ENCODE results near the gene YIF1A. TPM values are rescaled to one million over a fixed set of nuclear protein-coding genes. Genes with fewer than 3 reads are reported as not detected.
A peak's percentile ranks its signal among the peaks of the same experiment; 100 is the strongest.
"Not testable (repeated sequence)": the region's sequence is repeated elsewhere in the genome, so short reads cannot be mapped to it uniquely, and the experiment has no call there.

Gene YIF1A
- polyA plus RNA-seq, 1 donor from 2014 or later, result 72.5 TPM

DNA sequence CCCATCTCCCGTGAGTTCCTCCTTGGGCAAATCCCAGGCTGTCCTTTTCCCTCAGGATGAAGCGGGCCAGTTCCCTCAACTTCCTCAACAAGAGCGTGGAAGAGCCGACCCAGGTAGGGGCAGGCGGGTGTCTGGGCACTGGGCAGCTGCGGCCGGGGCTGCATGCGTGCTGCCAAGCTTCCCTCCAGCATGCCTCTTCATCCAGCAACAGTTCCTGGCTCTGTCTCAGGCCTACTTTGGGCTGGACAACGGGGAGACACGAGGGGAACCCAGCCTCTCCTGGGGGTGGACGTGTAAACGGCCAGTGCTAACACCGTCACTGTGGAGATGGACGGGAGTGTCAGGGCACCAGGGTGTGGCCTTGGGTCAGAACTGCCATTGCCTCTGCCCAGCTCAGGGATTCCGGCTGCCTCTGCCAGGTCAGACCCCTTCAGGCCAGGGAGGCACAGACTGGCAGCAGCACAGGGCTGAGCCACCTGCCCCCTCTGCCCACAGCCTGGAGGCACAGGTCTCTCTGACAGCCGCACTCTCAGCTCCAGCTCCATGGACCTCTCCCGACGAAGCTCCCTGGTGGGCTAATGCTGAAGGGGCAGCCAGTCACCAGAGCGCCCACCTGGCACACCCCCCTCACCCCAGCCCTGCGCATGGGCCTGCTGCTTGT is 22.4 kb downstream of the YIF1A start:
- Mint-ChIP-seq H3K36me3 (no peaks in the 10 kb centered on the region), H3K4me1 (peaks cover 6 to 23% (median 17%) of the 10 kb centered on the region in 3 donors), H3K27ac (peak overlapping the region in 2 of 3 donors; percentile 96 to 97), H3K27me3 (no peaks in the 10 kb centered on the region), H3K9me3 (no peaks in the 10 kb centered on the region), H3K4me3 (peak overlapping the region in 1 of 4 donors; percentile 94)

DNA sequence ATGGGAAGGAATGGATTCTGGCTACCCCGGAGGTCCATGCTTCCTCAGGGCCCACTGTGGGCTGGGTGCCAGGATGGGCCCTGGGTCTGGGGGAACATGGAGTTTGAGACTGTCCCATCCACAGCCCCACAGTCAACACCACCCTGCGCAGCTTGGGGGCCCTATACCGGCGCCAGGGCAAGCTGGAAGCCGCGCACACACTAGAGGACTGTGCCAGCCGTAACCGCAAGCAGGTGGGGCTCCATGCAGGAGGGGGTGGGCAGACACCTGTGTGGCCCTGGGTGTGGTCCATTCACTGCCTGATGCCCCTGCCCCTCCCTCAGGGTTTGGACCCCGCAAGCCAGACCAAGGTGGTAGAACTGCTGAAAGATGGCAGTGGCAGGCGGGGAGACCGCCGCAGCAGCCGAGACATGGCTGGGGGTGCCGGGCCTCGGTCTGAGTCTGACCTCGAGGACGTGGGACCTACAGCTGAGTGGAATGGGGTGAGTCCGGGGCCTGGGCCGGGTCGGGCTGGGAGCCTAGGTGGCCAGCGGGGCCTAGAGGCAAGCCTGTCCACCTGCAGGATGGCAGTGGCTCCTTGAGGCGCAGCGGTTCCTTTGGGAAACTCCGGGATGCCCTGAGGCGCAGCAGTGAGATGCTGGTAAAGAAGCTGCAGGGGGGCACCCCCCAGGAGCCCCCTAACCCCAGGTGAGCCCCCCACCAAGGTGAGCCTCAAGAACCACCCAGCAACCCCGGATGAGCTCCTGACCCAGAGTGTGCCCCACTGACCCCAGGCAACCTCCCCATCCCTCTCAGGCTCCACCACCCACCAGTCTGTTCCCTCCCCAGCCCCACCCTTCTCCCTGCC is 23.2 kb downstream of the YIF1A start:
- Mint-ChIP-seq H3K36me3 (no peaks in the 10 kb centered on the region), H3K4me1 (peaks cover 6 to 23% (median 15%) of the 10 kb centered on the region in 3 donors), H3K27me3 (no peaks in the 10 kb centered on the region), H3K4me3 (no peak overlapping the region), H3K9me3 (no peaks in the 10 kb centered on the region), H3K27ac (no peak overlapping the region)

- Mint-ChIP-seq H3K4me1 (peaks cover 6 to 20% (median 16%) of the 10 kb centered on the region in 3 donors), H3K27ac (peak overlapping the region in 2 of 3 donors; percentile 37 to 81), H3K9me3 (no peaks in the 10 kb centered on the region), H3K27me3 (no peaks in the 10 kb centered on the region), H3K36me3 (no peaks in the 10 kb centered on the region), H3K4me3 (no peak overlapping the region)
Observed at GRCh38 chr11:66264914-66265313, 24.0 kb downstream of the YIF1A start.

GRCh38 chr11:66264383-66264782 is 24.6 kb downstream of the YIF1A start:
- Mint-ChIP-seq H3K4me3 (peak overlapping the region in 1 of 4 donors; percentile 34), H3K4me1 (peaks cover 9 to 15% (median 14%) of the 10 kb centered on the region in 3 donors), H3K27me3 (no peaks in the 10 kb centered on the region), H3K36me3 (no peaks in the 10 kb centered on the region), H3K27ac (peak overlapping the region in 2 of 3 donors; percentile 37 to 81), H3K9me3 (no peaks in the 10 kb centered on the region)

DNA sequence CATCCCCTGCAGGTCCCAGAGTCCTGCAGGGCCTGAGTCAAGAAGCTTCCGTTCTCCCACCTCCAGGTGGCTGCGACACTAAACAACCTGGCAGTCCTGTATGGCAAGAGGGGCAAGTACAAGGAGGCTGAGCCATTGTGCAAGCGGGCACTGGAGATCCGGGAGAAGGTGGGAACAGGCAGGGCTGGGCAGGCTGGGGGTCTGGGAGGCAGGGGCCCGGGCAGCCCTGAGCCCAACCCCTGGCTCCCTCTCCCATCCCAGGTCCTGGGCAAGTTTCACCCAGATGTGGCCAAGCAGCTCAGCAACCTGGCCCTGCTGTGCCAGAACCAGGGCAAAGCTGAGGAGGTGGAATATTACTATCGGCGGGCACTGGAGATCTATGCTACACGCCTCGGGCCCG is 25.2 kb downstream of the YIF1A start:
- Mint-ChIP-seq H3K36me3 (no peaks in the 10 kb centered on the region), H3K4me3 (peak overlapping the region in 1 of 4 donors; percentile 34), H3K4me1 (peaks cover 13 to 16% (median 15%) of the 10 kb centered on the region in 3 donors), H3K9me3 (no peaks in the 10 kb centered on the region), H3K27me3 (no peaks in the 10 kb centered on the region), H3K27ac (peak overlapping the region in 1 of 3 donors; percentile 37)

GRCh38 chr11:66263231-66263630 is 25.7 kb downstream of the YIF1A start:
- no peaks in the 10 kb centered on the region for H3K27me3 Mint-ChIP-seq
- H3K4me1 Mint-ChIP-seq, result peaks cover 10 to 16% (median 13%) of the 10 kb centered on the region in 3 donors
- H3K4me3 Mint-ChIP-seq, result peak overlapping the region in 1 of 4 donors; percentile 62
- peak overlapping the region in 1 of 3 donors; percentile 56 for H3K27ac Mint-ChIP-seq
- no peaks in the 10 kb centered on the region for H3K36me3 Mint-ChIP-seq
- no peaks in the 10 kb centered on the region for H3K9me3 Mint-ChIP-seq

- Mint-ChIP-seq H3K4me3 (peak overlapping the region in 1 of 4 donors; percentile 62), H3K27me3 (no peaks in the 10 kb centered on the region), H3K27ac (peak overlapping the region in 1 of 3 donors; percentile 56), H3K9me3 (no peaks in the 10 kb centered on the region), H3K36me3 (no peaks in the 10 kb centered on the region), H3K4me1 (peaks cover 7 to 16% (median 10%) of the 10 kb centered on the region in 3 donors)
Observed at GRCh38 chr11:66262696-66263095, 26.2 kb downstream of the YIF1A start.

- H3K27me3 Mint-ChIP-seq, result no peaks in the 10 kb centered on the region
- H3K27ac Mint-ChIP-seq, result peak overlapping the region in 1 of 3 donors; percentile 80
- peak overlapping the region in 2 of 4 donors; percentile 30 to 62 for H3K4me3 Mint-ChIP-seq
- no peaks in the 10 kb centered on the region for H3K36me3 Mint-ChIP-seq
- H3K9me3 Mint-ChIP-seq, result no peaks in the 10 kb centered on the region
- H3K4me1 Mint-ChIP-seq, result peaks cover 7 to 14% (median 8%) of the 10 kb centered on the region in 3 donors
Observed at GRCh38 chr11:66262191-66262590, 26.8 kb downstream of the YIF1A start.

GRCh38 chr11:66261578-66261977 is 27.4 kb downstream of the YIF1A start:
- no peaks in the 10 kb centered on the region for H3K27me3 Mint-ChIP-seq
- H3K27ac Mint-ChIP-seq, result peak overlapping the region in 2 of 3 donors; percentile 9 to 80
- H3K36me3 Mint-ChIP-seq, result no peaks in the 10 kb centered on the region
- H3K4me3 Mint-ChIP-seq, result peak overlapping the region in 1 of 4 donors; percentile 29
- H3K9me3 Mint-ChIP-seq, result no peaks in the 10 kb centered on the region
- peaks cover 10 to 17% (median 12%) of the 10 kb centered on the region in 3 donors for H3K4me1 Mint-ChIP-seq

DNA sequence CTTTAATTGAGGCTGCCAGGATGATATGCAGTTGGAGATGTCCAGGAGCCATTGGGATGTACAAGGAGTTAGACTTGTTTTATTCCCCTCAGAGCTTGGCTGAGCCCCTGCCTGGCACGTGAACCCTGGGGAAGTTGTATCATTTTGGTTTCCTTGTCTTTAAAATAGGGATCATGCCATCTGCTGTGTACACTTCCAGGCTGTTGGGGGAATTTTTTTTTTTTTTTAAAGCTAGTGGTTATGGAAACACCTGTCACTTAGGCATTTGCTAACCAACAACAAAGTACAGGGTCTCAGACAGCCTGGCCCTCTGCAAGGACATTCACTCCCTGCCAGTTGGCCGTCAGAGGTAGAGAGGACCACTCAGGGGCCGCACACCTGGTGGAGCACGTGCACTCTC is 29.0 kb downstream of the YIF1A start:
- H3K27me3 Mint-ChIP-seq, result no peaks in the 10 kb centered on the region
- peaks cover 12 to 20% (median 13%) of the 10 kb centered on the region in 3 donors for H3K4me1 Mint-ChIP-seq
- no peaks in the 10 kb centered on the region for H3K36me3 Mint-ChIP-seq
- peak overlapping the region in 2 of 4 donors; percentile 20 to 95 for H3K4me3 Mint-ChIP-seq
- no peaks in the 10 kb centered on the region for H3K9me3 Mint-ChIP-seq
- H3K27ac Mint-ChIP-seq, result peak overlapping the region in 2 of 3 donors; percentile 89 to 95

DNA sequence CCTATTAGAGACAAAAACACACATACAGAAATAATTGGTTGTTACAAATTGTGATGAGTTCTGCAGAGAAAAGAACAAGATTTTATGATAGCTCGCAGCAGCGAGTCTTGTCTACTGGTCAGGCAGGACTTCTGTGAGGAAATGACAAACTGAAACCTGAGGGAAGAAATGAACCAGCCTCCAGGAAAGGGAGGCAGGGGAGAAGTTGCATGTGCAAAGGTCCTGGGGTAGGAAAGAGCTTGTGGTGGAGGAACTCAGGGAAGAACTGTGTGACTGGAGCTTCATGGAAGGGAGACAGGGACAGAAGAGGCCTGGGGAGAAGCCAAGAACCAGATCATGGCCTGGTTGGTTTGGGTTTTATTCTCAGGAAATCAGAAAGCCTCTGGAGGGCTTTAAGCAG is 29.7 kb downstream of the YIF1A start:
- H3K36me3 Mint-ChIP-seq, result no peaks in the 10 kb centered on the region
- H3K27ac Mint-ChIP-seq, result peak overlapping the region in 2 of 3 donors; percentile 89 to 95
- no peaks in the 10 kb centered on the region for H3K9me3 Mint-ChIP-seq
- H3K27me3 Mint-ChIP-seq, result no peaks in the 10 kb centered on the region
- peak overlapping the region in 2 of 4 donors; percentile 76 to 95 for H3K4me3 Mint-ChIP-seq
- peaks cover 12 to 18% (median 13%) of the 10 kb centered on the region in 3 donors for H3K4me1 Mint-ChIP-seq

- Mint-ChIP-seq H3K9me3 (no peaks in the 10 kb centered on the region), H3K36me3 (no peaks in the 10 kb centered on the region), H3K27ac (peak overlapping the region; percentile 82 to 95 (median 86)), H3K4me1 (peaks cover 12 to 18% (median 13%) of the 10 kb centered on the region in 3 donors), H3K4me3 (peak overlapping the region; percentile 95 to 96 (median 95)), H3K27me3 (no peaks in the 10 kb centered on the region)
Observed at GRCh38 chr11:66258473-66258893, 30.5 kb downstream of the YIF1A start.

GRCh38 chr11:66253081-66253480 is 35.9 kb downstream of the YIF1A start:
- not testable (repeated sequence) for H3K36me3 Mint-ChIP-seq, H3K9me3 Mint-ChIP-seq, H3K27me3 Mint-ChIP-seq
- Mint-ChIP-seq H3K4me3 (peak overlapping the region in 1 of 4 donors; percentile 57), H3K27ac (peak overlapping the region; percentile 59 to 85 (median 68)), H3K4me1 (peaks cover 5 to 14% (median 11%) of the 10 kb centered on the region in 3 donors)

GRCh38 chr11:66251809-66252208 is 37.1 kb downstream of the YIF1A start:
- Mint-ChIP-seq H3K9me3 (no peaks in the 10 kb centered on the region), H3K36me3 (no peaks in the 10 kb centered on the region), H3K27me3 (no peaks in the 10 kb centered on the region), H3K4me3 (peak overlapping the region in 1 of 4 donors; percentile 77), H3K4me1 (peaks cover 9 to 11% (median 11%) of the 10 kb centered on the region in 3 donors), H3K27ac (peak overlapping the region in 2 of 3 donors; percentile 63 to 73)

GRCh38 chr11:66248903-66249302 is 40.0 kb downstream of the YIF1A start:
- Mint-ChIP-seq H3K4me3 (peak overlapping the region in 1 of 4 donors; percentile 31), H3K27me3 (no peaks in the 10 kb centered on the region), H3K4me1 (peaks cover 3 to 9% (median 5%) of the 10 kb centered on the region in 3 donors), H3K9me3 (no peaks in the 10 kb centered on the region), H3K36me3 (no peaks in the 10 kb centered on the region), H3K27ac (peak overlapping the region in 1 of 3 donors; percentile 74)
